Endothelial cell of umbilical vein (primary cell): Measurements from ENCODE around the gene CRTC2. TPM values are rescaled to one million over a fixed set of nuclear protein-coding genes. Genes with fewer than 3 reads are reported as not detected.
A peak's percentile ranks its signal among the peaks of the same experiment; 100 is the strongest.

Experiments used
- BruUV-seq: library from RNA; stranded (reverse); fragments of 400-500 nt; replicated peaks from 2 replicates; lab custom pipeline; 2021; lab: Mats Ljungman, UMichigan
- CTCF ChIA-PET: fragments of 300-600, 350-600 bp; sonication (Branson Sonifier 250); formaldehyde crosslinking; loops from one replicate; lab custom pipeline; 2021; ENCODE audit warnings: antibody characterized with exemption, inconsistent platforms; lab: Charles Lee
- POLR2A ChIA-PET: fragments of 300-600, 350-600 bp; sonication (Branson Sonifier 250); formaldehyde crosslinking; loops from one replicate; lab custom pipeline; 2021; ENCODE audit warnings: antibody characterized with exemption, inconsistent platforms; lab: Charles Lee
- DNase-seq: peaks from one replicate; pipeline ENCODE4 v3.0.0-alpha.2; 2011; ENCODE audit warnings: low read depth, low spot score
- FAIRE-seq: peaks from 2 replicates; lab custom pipeline; 2011; peaks lifted over from hg19 to GRCh38; lab: Jason Lieb, UNC
- H2AFZ ChIP-seq: 2 replicates; pipeline ENCODE4 v1.6.0; 2012; ENCODE audit warnings: low read depth, low read length, control low read depth, inconsistent platforms
- H3K27ac ChIP-seq: 2 replicates; pipeline ENCODE4 v1.5.1; 2011; ENCODE audit warnings: low read depth, mild to moderate bottlenecking, control low read depth, low read length, moderate library complexity; ENCODE audit not compliant: insufficient read depth
- H3K27me3 ChIP-seq, 2 experiments: 2 replicates each; pipeline versions ENCODE4 v1.6.0 to v1.6.1; 2011; ENCODE audit warnings: low read length in 2 of 2, mixed read lengths in 1 of 2; ENCODE audit not compliant: control insufficient read depth in 2 of 2, insufficient read depth in 2 of 2
- H3K36me3 ChIP-seq, 2 experiments: 2 replicates in 1 of 2; 3 replicates in 1 of 2; pipeline ENCODE4 v1.5.1; 2011; ENCODE audit warnings: low read length in 2 of 2, mild to moderate bottlenecking in 1 of 2, moderate library complexity in 1 of 2; ENCODE audit not compliant: control insufficient read depth in 2 of 2, insufficient read depth in 2 of 2; ENCODE audit errors: extremely low read depth in 1 of 2
- H3K4me1 ChIP-seq: 3 replicates; pipeline ENCODE4 v1.5.1; 2011; ENCODE audit warnings: mild to moderate bottlenecking, low read length; ENCODE audit not compliant: control insufficient read depth, insufficient read depth; ENCODE audit errors: extremely low read depth
- H3K4me2 ChIP-seq: 2 replicates; pipeline ENCODE4 v1.6.1; 2011; ENCODE audit warnings: low read length, control low read depth, mixed read lengths; ENCODE audit not compliant: insufficient read depth
- H3K4me3 ChIP-seq, 3 experiments: fragments of 200-600 bp in 1 of 3; sonication (generic), shearing (Covaris generic) in 1 of 3; replicated peaks in 1 of 3; 2 replicates each; pipeline ENCODE4 v1.5.1; 2011 to 2016; ENCODE audit warnings: control low read depth in 3 of 3, low read length in 3 of 3, mild to moderate bottlenecking in 2 of 3, inconsistent platforms in 1 of 3, low read depth in 1 of 3, moderate library complexity in 1 of 3; ENCODE audit not compliant: insufficient read depth in 1 of 3
- H3K79me2 ChIP-seq: 2 replicates; pipeline ENCODE4 v1.6.0; 2012; ENCODE audit warnings: low read length, inconsistent platforms; ENCODE audit not compliant: control insufficient read depth, insufficient read depth
- H3K9ac ChIP-seq: replicated peaks from 2 replicates; pipeline ENCODE3; 2011; ENCODE audit warnings: low read length, control low read depth; ENCODE audit not compliant: insufficient read depth; ENCODE audit errors: extremely low read depth
- H3K9me1 ChIP-seq: replicated peaks from 3 replicates; pipeline ENCODE4 v1.6.0; 2011; ENCODE audit warnings: mild to moderate bottlenecking, low read length; ENCODE audit not compliant: control insufficient read depth, insufficient read depth; ENCODE audit errors: extremely low read depth
- H3K9me3 ChIP-seq: replicated peaks from 2 replicates; pipeline ENCODE4 v1.5.1; 2012; ENCODE audit warnings: low read length, inconsistent platforms; ENCODE audit not compliant: control insufficient read depth, insufficient read depth
- H4K20me1 ChIP-seq: replicated peaks from 2 replicates; pipeline ENCODE3; 2011; ENCODE audit warnings: mild to moderate bottlenecking, low read length; ENCODE audit not compliant: control insufficient read depth, insufficient read depth; ENCODE audit errors: extremely low read depth
- EZH2 ChIP-seq: IDR thresholded peaks from 2 replicates; pipeline ENCODE4 v1.6.1; 2012; ENCODE audit warnings: borderline replicate concordance, low read depth, mild to moderate bottlenecking, moderate library complexity, low read length, inconsistent platforms; ENCODE audit not compliant: severe bottlenecking
- GATA2 ChIP-seq: IDR thresholded peaks from 2 replicates; pipeline ENCODE4 v1.7.0; 2011; ENCODE audit warnings: low read depth, mild to moderate bottlenecking, moderate library complexity, mixed read lengths, low read length; ENCODE audit not compliant: insufficient read length, insufficient read depth
- JUN ChIP-seq: IDR thresholded peaks from 2 replicates; pipeline ENCODE4 v1.6.1; 2011; ENCODE audit warnings: borderline replicate concordance, low read depth; ENCODE audit not compliant: insufficient read length, insufficient read depth
- MYC ChIP-seq: IDR thresholded peaks from one replicate; pipeline ENCODE4 v1.6.1; 2011; ENCODE audit warnings: mild to moderate bottlenecking, low read depth, low read length
- POLR2A ChIP-seq: IDR thresholded peaks from 2 replicates; pipeline ENCODE4 v1.6.1; 2012; ENCODE audit warnings: low read depth, mild to moderate bottlenecking, control low read depth, low read length
- POLR2AphosphoS5 ChIP-seq: IDR thresholded peaks from 2 replicates; pipeline ENCODE4 v1.6.1; 2012; ENCODE audit warnings: low read depth, mild to moderate bottlenecking, control low read depth, low read length, moderate library complexity; ENCODE audit not compliant: insufficient read depth
- dilution Hi-C: fragments of 300-500 bp; cut with MboI; formaldehyde crosslinking; loops from one replicate; pipeline ENCODE4 v1.15.0; 2019; ENCODE audit warnings: low sequenced_read_pairs; ENCODE audit not compliant: extremely low pct_ligation_motif_present
- intact Hi-C: fragments of 100-400 bp; cut with micrococcal nuclease; formaldehyde crosslinking; loops from one replicate; pipeline ENCODE4 v1.10.0; 2022
- polyA plus RNA-seq, 4 experiments: library from polyadenylated mRNA; depleted of rRNA in 3 of 4; stranded (reverse) in 3 of 4; unstranded in 1 of 4; fragments of >200 nt; gene quantifications; 2 replicates each; pipeline versions ENCODE4 v1.2.1 to v1.2.3, GENCODE V29; 2011 to 2012; ENCODE audit warnings: missing spikeins in 1 of 4
- total RNA-seq: library from RNA; stranded (reverse); gene quantifications from 2 replicates; pipeline ENCODE4 v1.2.3, GENCODE V29; 2021
- TF ChIP-seq, protein P1 (sequence below), 2 donors: IDR thresholded peaks; 1 replicate in 1 of 2; 2 replicates in 1 of 2; pipeline ENCODE4 v1.5.1; 2011; ENCODE audit warnings: low read length in 2 of 2, mild to moderate bottlenecking in 2 of 2, moderate library complexity in 2 of 2, control low read depth in 1 of 2, inconsistent platforms in 1 of 2, low read depth in 1 of 2; ENCODE audit not compliant: insufficient read depth in 1 of 2; ENCODE audit errors: extremely low read depth in 1 of 2
- TF ChIP-seq, protein P2 (sequence below): IDR thresholded peaks from 2 replicates; pipeline ENCODE4 v1.6.1; 2011; ENCODE audit not compliant: insufficient read depth, insufficient read length

Gene CRTC2
- total and polyA plus RNA-seq, 2 donors (not counting 3 experiments of a cell fraction or from before 2014, with no cell fraction given), result 40.2 to 42.2 TPM

- Histone ChIP-seq H3K9ac (peak overlapping the region; percentile 67), H2AFZ (peak overlapping the region; percentile 25), H3K9me1 (no peaks in the 10 kb centered on the region), H3K4me1 (peaks cover 10% of the 10 kb centered on the region), H4K20me1 (no peaks in the 10 kb centered on the region), H3K9me3 (no peaks in the 10 kb centered on the region), H3K27me3 (no peaks in the 10 kb centered on the region), H3K79me2 (peaks cover 16% of the 10 kb centered on the region), H3K36me3 (peaks cover 3 to 15% of the 10 kb centered on the region in 2 experiments), H3K4me2 (peak overlapping the region; percentile 81), H3K27ac (peak overlapping the region; percentile 4), H3K4me3 (peak overlapping the region; percentile 50 to 91 (median 70))
- FAIRE-seq, result peak; percentile 55
- ChIA-PET POLR2A (interaction anchor here (1.1 to 1.5 kb wide), 2 partner anchors 10 to 14 kb away, joined by 5 to 12 read pairs; partner anchors contain the start of genes CREB3L4 and SLC39A1), CTCF (interaction anchor here (1.1 to 3.9 kb wide), 10 partner anchors 9 to 179 kb away, joined by 3 to 21 read pairs (median 6); partner anchors contain the start of genes CRTC2, DENND4B, RAB13 and SLC39A1)
- no TSS peak for BruUV-seq
- TF ChIP-seq, protein P1, sequence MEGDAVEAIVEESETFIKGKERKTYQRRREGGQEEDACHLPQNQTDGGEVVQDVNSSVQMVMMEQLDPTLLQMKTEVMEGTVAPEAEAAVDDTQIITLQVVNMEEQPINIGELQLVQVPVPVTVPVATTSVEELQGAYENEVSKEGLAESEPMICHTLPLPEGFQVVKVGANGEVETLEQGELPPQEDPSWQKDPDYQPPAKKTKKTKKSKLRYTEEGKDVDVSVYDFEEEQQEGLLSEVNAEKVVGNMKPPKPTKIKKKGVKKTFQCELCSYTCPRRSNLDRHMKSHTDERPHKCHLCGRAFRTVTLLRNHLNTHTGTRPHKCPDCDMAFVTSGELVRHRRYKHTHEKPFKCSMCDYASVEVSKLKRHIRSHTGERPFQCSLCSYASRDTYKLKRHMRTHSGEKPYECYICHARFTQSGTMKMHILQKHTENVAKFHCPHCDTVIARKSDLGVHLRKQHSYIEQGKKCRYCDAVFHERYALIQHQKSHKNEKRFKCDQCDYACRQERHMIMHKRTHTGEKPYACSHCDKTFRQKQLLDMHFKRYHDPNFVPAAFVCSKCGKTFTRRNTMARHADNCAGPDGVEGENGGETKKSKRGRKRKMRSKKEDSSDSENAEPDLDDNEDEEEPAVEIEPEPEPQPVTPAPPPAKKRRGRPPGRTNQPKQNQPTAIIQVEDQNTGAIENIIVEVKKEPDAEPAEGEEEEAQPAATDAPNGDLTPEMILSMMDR (IDR thresholded peaks at IDR 0.05; ENCODE audit: extremely low read depth in 1 of 2, insufficient read depth in 1 of 2, low read depth in 1 of 2, low read length in 2 of 2), result no peak
- TF ChIP-seq GATA2, result peak; percentile 14
- no peak for TF ChIP-seq EZH2
- TF ChIP-seq POLR2A, result no peak
- dilution Hi-C loops, result no loop called here
- intact Hi-C loops, result loop anchor here (1.0 to 2.0 kb wide), 3 partner anchors 9 to 19 kb away; partner anchors contain the start of genes CRTC2, RAB13 and SLC39A1
- no peak for DNase-seq
Measured at GRCh38 chr1:153976819-153977249, 18.4 kb upstream of the CRTC2 start.

GRCh38 chr1:153973525-153973924, 15.1 kb upstream of the CRTC2 start:
- H3K9me3 ChIP-seq, result no peaks in the 10 kb centered on the region
- dilution Hi-C loops, result no loop called here
- no peak for DNase-seq
- peaks cover 3 to 13% of the 10 kb centered on the region in 2 experiments for H3K36me3 ChIP-seq
- intact Hi-C loops, result no loop called here
- H3K27ac ChIP-seq, result no peak overlapping the region
- no peak overlapping the region for H3K4me2 ChIP-seq
- TF ChIP-seq JUN (no peak), POLR2AphosphoS5 (no peak), MYC (no peak), EZH2 (no peak)
- TF ChIP-seq, protein P2, sequence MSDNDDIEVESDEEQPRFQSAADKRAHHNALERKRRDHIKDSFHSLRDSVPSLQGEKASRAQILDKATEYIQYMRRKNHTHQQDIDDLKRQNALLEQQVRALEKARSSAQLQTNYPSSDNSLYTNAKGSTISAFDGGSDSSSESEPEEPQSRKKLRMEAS, result no peak
- TF ChIP-seq, protein P1 (IDR thresholded peaks at IDR 0.05; ENCODE audit: extremely low read depth in 1 of 2, insufficient read depth in 1 of 2, low read depth in 1 of 2, low read length in 2 of 2), result no peak
- H2AFZ ChIP-seq, result no peak overlapping the region
- no peaks in the 10 kb centered on the region for H4K20me1 ChIP-seq
- H3K79me2 ChIP-seq, result peaks cover 16% of the 10 kb centered on the region
- H3K4me3 ChIP-seq, result no peak overlapping the region
- H3K4me1 ChIP-seq, result peaks cover 10% of the 10 kb centered on the region
- no peak overlapping the region for H3K9ac ChIP-seq
- BruUV-seq, result no TSS peak
- H3K27me3 ChIP-seq, result no peaks in the 10 kb centered on the region
- FAIRE-seq, result no peak
- no peaks in the 10 kb centered on the region for H3K9me1 ChIP-seq
- POLR2A ChIA-PET, result no interaction called here
- CTCF ChIA-PET, result interaction anchor here (1.1 kb wide), 1 partner anchor 27 kb away, joined by 3 read pairs; the partner anchor contains the start of gene DENND4B
